Trophoblast cell (in vitro differentiated cells and primary cell): ENCODE results near the gene GDF11.

Experiments used
- DNase-seq, 2 donors: peaks; one replicate each; pipeline ENCODE4 v3.0.0-alpha.2; 2016
- H2AFZ ChIP-seq: 2 replicates; pipeline ENCODE4 v1.6.1; 2013; ENCODE audit warnings: low read length, moderate library complexity, mild to moderate bottlenecking; ENCODE audit not compliant: insufficient read depth, poor library complexity
- H2AK5ac ChIP-seq: 2 replicates; pipeline ENCODE4 v1.6.1; 2013; ENCODE audit warnings: mild to moderate bottlenecking, low read length
- H2BK120ac ChIP-seq: 2 replicates; pipeline ENCODE4 v1.6.1; 2013; ENCODE audit warnings: low read length, mild to moderate bottlenecking, moderate library complexity; ENCODE audit not compliant: insufficient read depth, poor library complexity
- H2BK12ac ChIP-seq: 2 replicates; pipeline ENCODE4 v1.6.1; 2013; ENCODE audit warnings: mild to moderate bottlenecking, low read length, moderate library complexity
- H2BK5ac ChIP-seq: 2 replicates; pipeline ENCODE4 v1.6.1; 2013; ENCODE audit warnings: low read length, low read depth, moderate library complexity, mild to moderate bottlenecking; ENCODE audit not compliant: poor library complexity
- H3K14ac ChIP-seq: 2 replicates; pipeline ENCODE4 v1.6.1; 2013; ENCODE audit warnings: mild to moderate bottlenecking, low read length
- H3K18ac ChIP-seq: 2 replicates; pipeline ENCODE4 v1.6.1; 2013; ENCODE audit warnings: mild to moderate bottlenecking, low read length
- H3K23ac ChIP-seq: 2 replicates; pipeline ENCODE4 v1.6.1; 2013; ENCODE audit warnings: low read length
- H3K27ac ChIP-seq: 2 replicates; pipeline ENCODE4 v1.5.1; 2013; ENCODE audit warnings: low read depth, mild to moderate bottlenecking, inconsistent platforms, low read length, moderate library complexity
- H3K27me3 ChIP-seq: 2 replicates; pipeline ENCODE4 v1.6.1; 2013; ENCODE audit warnings: inconsistent platforms, mild to moderate bottlenecking, low read length, moderate library complexity; ENCODE audit not compliant: insufficient read depth
- H3K36me3 ChIP-seq, 2 experiments: 1 replicate in 1 of 2; 2 replicates in 1 of 2; pipeline ENCODE4 v1.6.1; 2013; ENCODE audit warnings: low read length in 2 of 2, mild to moderate bottlenecking in 2 of 2, moderate library complexity in 1 of 2; ENCODE audit not compliant: insufficient read depth in 2 of 2, control insufficient read depth in 1 of 2
- H3K4ac ChIP-seq: 2 replicates; pipeline ENCODE4 v1.6.1; 2013; ENCODE audit warnings: low read depth, mild to moderate bottlenecking, low read length, moderate library complexity
- H3K4me1 ChIP-seq, 2 experiments: 1 replicate in 1 of 2; 2 replicates in 1 of 2; pipeline ENCODE4 v1.6.1; 2013; ENCODE audit warnings: low read length in 2 of 2, mild to moderate bottlenecking in 2 of 2, moderate library complexity in 1 of 2; ENCODE audit not compliant: insufficient read depth in 2 of 2, control insufficient read depth in 1 of 2
- H3K4me2 ChIP-seq: 2 replicates; pipeline ENCODE4 v1.6.1; 2013; ENCODE audit warnings: inconsistent platforms, mild to moderate bottlenecking, low read length, moderate library complexity
- H3K4me3 ChIP-seq: 2 replicates; pipeline ENCODE4 v1.5.1; 2013; ENCODE audit warnings: mild to moderate bottlenecking, low read depth, low read length, inconsistent platforms
- H3K79me1 ChIP-seq: one replicate; pipeline ENCODE4 v1.6.1; 2013; ENCODE audit warnings: low read length
- H3K79me2 ChIP-seq: 2 replicates; pipeline ENCODE4 v1.6.1; 2013; ENCODE audit warnings: low read length, mild to moderate bottlenecking; ENCODE audit not compliant: control insufficient read depth, insufficient read depth, poor library complexity
- H3K9ac ChIP-seq: 2 replicates; pipeline ENCODE4 v1.6.1; 2013; ENCODE audit warnings: mild to moderate bottlenecking, low read length
- H3K9me3 ChIP-seq: 2 replicates; pipeline ENCODE4 v1.6.1; 2013; ENCODE audit warnings: low read depth, mild to moderate bottlenecking, control low read depth, inconsistent platforms, low read length; ENCODE audit not compliant: insufficient read depth
- H4K12ac ChIP-seq: 2 replicates; pipeline ENCODE4 v1.6.1; 2013; ENCODE audit warnings: low read depth, mild to moderate bottlenecking, low read length, moderate library complexity
- H4K8ac ChIP-seq: 2 replicates; pipeline ENCODE4 v1.6.1; 2013; ENCODE audit warnings: low read depth, mild to moderate bottlenecking, low read length, moderate library complexity
- H4K91ac ChIP-seq: one replicate; pipeline ENCODE4 v1.6.1; 2013; ENCODE audit warnings: low read depth, mild to moderate bottlenecking, low read length, moderate library complexity
- WGBS: extraction: QIAGEN DNeasy Blood & Tissue Kit; methylation state at CpG from one replicate; pipeline ENCODE4 v1.1.7; 2013; ENCODE audit warnings: missing lambda C conversion rate; ENCODE audit not compliant: insufficient read length, insufficient coverage; ENCODE audit errors: extremely low coverage; 5-methylcytosine and 5-hydroxymethylcytosine counted together

The GDF11 gene

DNA sequence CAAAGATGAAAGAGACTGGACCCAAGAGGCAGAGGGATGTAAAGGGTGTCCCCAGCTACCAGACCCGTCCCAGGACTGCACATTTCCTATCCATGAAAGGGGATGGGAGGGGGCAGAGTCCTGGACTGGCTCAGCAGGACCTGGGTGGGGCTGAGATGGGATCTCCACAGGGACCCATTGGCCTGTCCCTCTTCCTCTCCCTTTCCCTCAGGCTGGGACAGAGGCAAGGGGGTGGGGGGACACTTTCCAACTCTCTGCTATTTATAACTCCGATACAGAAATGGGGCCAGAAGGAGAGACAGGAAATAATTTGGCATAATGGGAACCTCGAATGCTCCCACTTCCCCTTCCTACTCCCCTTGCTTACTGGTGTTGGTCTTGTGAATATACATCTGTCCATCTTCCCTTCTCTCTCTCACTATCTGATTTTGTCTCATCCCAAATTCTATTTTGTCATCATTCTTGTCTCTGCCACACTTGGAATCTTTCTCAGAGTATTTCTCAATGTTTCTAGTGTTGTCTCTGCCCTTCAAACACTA, 34.2 kb upstream of the GDF11 start:
- Histone ChIP-seq H4K12ac (no peak overlapping the region), H3K4me3 (no peak overlapping the region), H4K91ac (no peak overlapping the region), H2BK5ac (no peak overlapping the region), H3K4me1 (peaks cover 2 to 8% of the 10 kb centered on the region in 2 experiments), H3K27me3 (peaks cover 19% of the 10 kb centered on the region), H4K8ac (no peak overlapping the region), H3K79me2 (no peaks in the 10 kb centered on the region), H3K27ac (no peak overlapping the region), H3K9me3 (no peaks in the 10 kb centered on the region), H3K18ac (no peak overlapping the region), H3K4me2 (no peak overlapping the region), H2AK5ac (no peak overlapping the region), H3K4ac (no peak overlapping the region), H3K9ac (no peak overlapping the region), H3K23ac (no peak overlapping the region), H2BK120ac (no peak overlapping the region), H3K36me3 (no peaks in the 10 kb centered on the region), H2AFZ (no peak overlapping the region), H2BK12ac (no peak overlapping the region), H3K14ac (no peak overlapping the region), H3K79me1 (no peaks in the 10 kb centered on the region)
- no peak for DNase-seq
- no CpG with 5 or more reads among the region's 3 CpGs for WGBS

DNA sequence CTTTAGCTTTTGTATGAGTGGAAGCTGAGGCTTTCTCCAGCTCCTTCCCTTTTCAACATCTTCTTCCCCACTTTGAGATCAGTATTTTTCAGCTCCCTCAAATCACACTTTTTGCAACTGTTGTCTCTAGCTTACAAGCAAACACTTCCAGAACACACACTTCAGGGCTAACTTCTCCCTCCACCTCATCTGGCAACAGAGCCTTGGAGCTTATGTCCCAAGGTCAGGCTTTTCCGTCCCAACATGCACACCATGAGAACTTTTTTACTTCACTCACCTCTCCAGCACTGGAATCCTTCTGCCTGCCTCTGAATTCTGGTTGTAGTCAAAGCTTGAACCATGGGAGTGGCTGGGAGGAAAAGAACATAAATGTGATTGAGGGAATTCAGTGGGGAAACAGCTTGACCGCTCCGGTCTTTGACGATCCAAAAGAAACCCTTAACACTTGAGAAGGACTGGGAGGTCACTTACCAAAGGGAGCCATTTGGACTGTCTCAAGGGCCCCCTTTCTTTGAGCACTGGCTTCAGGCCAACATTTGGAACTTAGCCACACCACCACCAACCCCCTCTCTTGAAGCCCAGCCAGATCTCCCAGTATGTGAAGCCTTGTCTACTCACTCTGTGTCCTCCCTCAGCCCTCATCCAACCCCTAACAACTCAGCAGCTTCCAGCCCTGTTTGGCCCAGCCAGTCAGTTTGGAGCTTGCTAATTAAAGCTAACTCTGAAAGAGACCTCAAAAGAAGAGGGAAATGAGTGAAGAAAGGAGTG, 31.0 kb upstream of the GDF11 start:
- Histone ChIP-seq H3K18ac (no peak overlapping the region), H2BK5ac (no peak overlapping the region), H3K9ac (no peak overlapping the region), H3K27ac (no peak overlapping the region), H3K4me3 (no peak overlapping the region), H3K79me2 (no peaks in the 10 kb centered on the region), H2AFZ (no peak overlapping the region), H2BK120ac (no peak overlapping the region), H3K36me3 (no peaks in the 10 kb centered on the region), H4K8ac (no peak overlapping the region), H3K14ac (no peak overlapping the region), H3K4ac (no peak overlapping the region), H3K79me1 (peaks cover 8% of the 10 kb centered on the region), H3K23ac (no peak overlapping the region), H3K4me1 (peaks cover 9 to 14% of the 10 kb centered on the region in 2 experiments), H2AK5ac (no peak overlapping the region), H3K27me3 (peaks cover 15% of the 10 kb centered on the region), H4K91ac (no peak overlapping the region), H4K12ac (no peak overlapping the region), H3K4me2 (no peak overlapping the region), H2BK12ac (no peak overlapping the region), H3K9me3 (no peaks in the 10 kb centered on the region)
- DNase-seq, result no peak
- no CpG with 5 or more reads among the region's 4 CpGs for WGBS

DNA sequence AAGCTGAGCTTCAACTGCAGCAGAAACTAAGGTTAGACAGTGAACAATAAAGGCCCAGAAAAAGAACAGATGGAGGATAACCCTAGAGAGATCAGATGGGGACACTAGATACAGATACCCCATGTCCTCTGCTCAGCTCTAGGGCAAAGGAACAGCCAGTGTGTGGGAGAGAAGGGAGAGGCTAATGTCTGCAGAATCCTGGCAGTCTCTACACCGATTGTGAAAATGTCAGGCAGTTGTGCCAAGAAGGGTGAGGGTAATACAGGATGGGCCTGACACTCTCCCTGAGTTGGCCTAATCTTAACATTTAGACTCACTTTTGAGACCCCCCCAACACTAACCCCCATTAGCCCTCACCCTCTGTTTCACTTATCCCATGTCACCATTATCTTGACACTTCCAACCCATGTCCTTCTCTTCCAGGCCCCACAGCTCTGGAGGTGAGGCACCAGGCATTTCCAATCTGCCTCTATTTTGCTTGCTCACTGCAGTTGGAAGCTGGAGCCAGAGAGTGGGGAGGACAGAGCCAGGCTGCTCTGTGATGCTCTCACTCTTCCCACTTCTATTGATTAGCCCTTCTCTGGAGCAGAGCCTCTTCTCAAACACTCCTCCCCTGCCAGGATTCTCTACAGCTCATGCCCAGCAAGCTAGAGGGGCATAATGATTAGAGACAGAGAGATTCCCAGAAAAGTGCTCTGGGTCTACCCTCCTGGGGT, 30.1 kb upstream of the GDF11 start:
- Histone ChIP-seq H3K4me3 (no peak overlapping the region), H4K91ac (no peak overlapping the region), H3K27ac (no peak overlapping the region), H2AK5ac (no peak overlapping the region), H3K9me3 (no peaks in the 10 kb centered on the region), H3K27me3 (peaks cover 9% of the 10 kb centered on the region), H3K4me1 (peaks cover 16% of the 10 kb centered on the region in 2 experiments), H2BK120ac (no peak overlapping the region), H4K12ac (no peak overlapping the region), H3K14ac (no peak overlapping the region), H4K8ac (no peak overlapping the region), H2BK5ac (no peak overlapping the region), H3K36me3 (peaks cover 0 to under 1% of the 10 kb centered on the region in 2 experiments), H3K23ac (no peak overlapping the region), H3K4ac (no peak overlapping the region), H2AFZ (no peak overlapping the region), H3K79me1 (peaks cover 8% of the 10 kb centered on the region), H3K4me2 (no peak overlapping the region), H3K79me2 (no peaks in the 10 kb centered on the region), H3K18ac (no peak overlapping the region), H3K9ac (no peak overlapping the region), H2BK12ac (no peak overlapping the region)
- no CpG with 5 or more reads among the region's 1 CpG for WGBS
- no peak for DNase-seq

GRCh38 chr12:55713721-55714120, 29.2 kb upstream of the GDF11 start:
- H3K27me3 ChIP-seq, result peaks cover 2% of the 10 kb centered on the region
- peaks cover 16 to 20% of the 10 kb centered on the region in 2 experiments for H3K4me1 ChIP-seq
- no peak overlapping the region for H3K4me2 ChIP-seq
- H4K91ac ChIP-seq, result no peak overlapping the region
- H3K9me3 ChIP-seq, result no peaks in the 10 kb centered on the region
- no peak overlapping the region for H3K14ac ChIP-seq
- H2BK120ac ChIP-seq, result no peak overlapping the region
- H3K27ac ChIP-seq, result no peak overlapping the region
- WGBS, result no CpG with 5 or more reads among the region's 2 CpGs
- no peak overlapping the region for H3K18ac ChIP-seq
- H2AK5ac ChIP-seq, result no peak overlapping the region
- H3K4ac ChIP-seq, result no peak overlapping the region
- H4K12ac ChIP-seq, result no peak overlapping the region
- H4K8ac ChIP-seq, result no peak overlapping the region
- H2BK5ac ChIP-seq, result no peak overlapping the region
- H3K9ac ChIP-seq, result no peak overlapping the region
- H3K36me3 ChIP-seq, result peaks cover 0 to 1% of the 10 kb centered on the region in 2 experiments
- H3K79me2 ChIP-seq, result no peaks in the 10 kb centered on the region
- peaks cover 8% of the 10 kb centered on the region for H3K79me1 ChIP-seq
- no peak overlapping the region for H3K4me3 ChIP-seq
- peak in 1 of 2 donors; percentile 40 for DNase-seq
- no peak overlapping the region for H2AFZ ChIP-seq
- no peak overlapping the region for H3K23ac ChIP-seq
- no peak overlapping the region for H2BK12ac ChIP-seq
